NCI-H748 treated with DMSO at 0.1 percent for 48 hours (cell line): ENCODE data around the gene NKAIN2.
"Not testable (repeated sequence)": the region's sequence is repeated elsewhere in the genome, so short reads cannot be mapped to it uniquely, and the experiment has no call there.

Experiments used
- DNase-seq: peaks from one replicate; lab custom pipeline; 2025; lab: John Stamatoyannopoulos, UW

The NKAIN2 gene

GRCh38 chr6:124688369-124688768, 884.7 kb downstream of the NKAIN2 start:
- no peak for DNase-seq

- peak; percentile 68 for DNase-seq
Measured at GRCh38 chr6:124694139-124694705, 890.6 kb downstream of the NKAIN2 start.

- no peak for DNase-seq
Measured at GRCh38 chr6:124699038-124699437, 895.4 kb downstream of the NKAIN2 start.

- no peak for DNase-seq
Measured at GRCh38 chr6:124703541-124703940, 899.9 kb downstream of the NKAIN2 start.

- DNase-seq, result not testable (repeated sequence)
Measured at GRCh38 chr6:124712532-124712931, 908.9 kb downstream of the NKAIN2 start.

- DNase-seq, result no peak
Measured at GRCh38 chr6:124714728-124715127, 911.1 kb downstream of the NKAIN2 start.

- DNase-seq, result no peak
Measured at GRCh38 chr6:124719913-124720312, 916.2 kb downstream of the NKAIN2 start.

- no peak for DNase-seq
Measured at GRCh38 chr6:124721331-124721730, 917.7 kb downstream of the NKAIN2 start.

- DNase-seq, result no peak
Measured at GRCh38 chr6:124722141-124722878, 918.6 kb downstream of the NKAIN2 start.

- no peak for DNase-seq
Measured at GRCh38 chr6:124723671-124724070, 920.0 kb downstream of the NKAIN2 start.

GRCh38 chr6:124737804-124738203, 934.1 kb downstream of the NKAIN2 start:
- not testable (repeated sequence) for DNase-seq

GRCh38 chr6:124738482-124738881, 934.8 kb downstream of the NKAIN2 start:
- DNase-seq, result no peak

- no peak for DNase-seq
Measured at GRCh38 chr6:124741341-124741740, 937.7 kb downstream of the NKAIN2 start.

- DNase-seq, result no peak
Measured at GRCh38 chr6:124742971-124743370, 939.3 kb downstream of the NKAIN2 start.

- no peak for DNase-seq
Measured at GRCh38 chr6:124743420-124743819, 939.8 kb downstream of the NKAIN2 start.

GRCh38 chr6:124747349-124747748, 943.7 kb downstream of the NKAIN2 start:
- DNase-seq, result no peak

- DNase-seq, result no peak
Measured at GRCh38 chr6:124748778-124749177, 945.1 kb downstream of the NKAIN2 start.

GRCh38 chr6:124753001-124753400, 949.3 kb downstream of the NKAIN2 start:
- DNase-seq, result no peak

- DNase-seq, result no peak
Measured at GRCh38 chr6:124753562-124754105, 950.0 kb downstream of the NKAIN2 start.

GRCh38 chr6:124755321-124755720, 951.7 kb downstream of the NKAIN2 start:
- no peak for DNase-seq

- DNase-seq, result no peak
Measured at GRCh38 chr6:124757560-124757959, 953.9 kb downstream of the NKAIN2 start.

- no peak for DNase-seq
Measured at GRCh38 chr6:124758663-124759062, 955.0 kb downstream of the NKAIN2 start.

GRCh38 chr6:124765280-124765679, 961.6 kb downstream of the NKAIN2 start:
- DNase-seq, result no peak

GRCh38 chr6:124768224-124768623, 964.6 kb downstream of the NKAIN2 start:
- DNase-seq, result no peak
